ENCODE measurements around the gene SEC24D.

Gene SEC24D

DNA sequence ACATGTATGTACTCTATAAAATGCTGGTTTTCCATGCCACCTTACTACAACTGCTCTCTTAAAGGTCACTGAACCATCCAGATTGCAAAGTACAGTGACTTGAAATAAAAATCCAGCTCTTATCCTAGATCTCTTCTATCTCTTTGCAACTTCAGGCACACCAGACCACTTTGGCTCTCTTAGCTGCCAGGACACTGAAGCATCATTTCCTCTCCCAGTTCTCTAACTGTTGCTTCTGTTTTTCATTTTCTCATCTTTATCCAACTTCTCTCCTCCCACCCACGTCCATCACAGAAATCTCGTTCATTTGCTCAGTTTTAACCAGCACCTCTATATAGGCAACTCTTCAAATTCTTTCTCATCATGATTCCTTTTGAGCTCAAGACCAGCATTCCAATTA, 76.4 kb downstream of the SEC24D start:
- Histone ChIP-seq H3K4me3 (no peak overlapping the region), H3K27ac (peak overlapping the region in 5 of 21 experiments; percentile 4 to 37 (median 16))

DNA sequence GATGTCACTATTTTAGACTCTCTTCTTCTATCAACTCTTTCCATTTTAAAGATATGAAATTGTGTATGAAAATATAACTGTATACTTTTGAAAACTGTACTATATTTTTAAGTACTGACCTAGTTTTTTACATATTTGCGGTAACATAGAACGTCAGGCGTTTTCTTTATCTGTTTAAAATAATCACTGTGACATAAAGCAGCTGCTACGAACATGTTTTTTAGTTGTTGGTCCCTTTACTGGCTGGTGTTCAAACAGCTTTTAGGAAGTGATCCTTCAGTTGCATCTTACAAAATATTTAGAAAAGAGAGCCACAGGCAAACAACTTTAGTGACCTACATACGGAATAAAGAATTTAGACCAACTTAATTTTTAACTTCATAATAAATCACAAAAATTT, 77.6 kb downstream of the SEC24D start:
- Histone ChIP-seq H3K27ac (peak overlapping the region in 3 of 21 experiments; percentile 13 to 22 (median 16)), H3K4me3 (no peak overlapping the region)

DNA sequence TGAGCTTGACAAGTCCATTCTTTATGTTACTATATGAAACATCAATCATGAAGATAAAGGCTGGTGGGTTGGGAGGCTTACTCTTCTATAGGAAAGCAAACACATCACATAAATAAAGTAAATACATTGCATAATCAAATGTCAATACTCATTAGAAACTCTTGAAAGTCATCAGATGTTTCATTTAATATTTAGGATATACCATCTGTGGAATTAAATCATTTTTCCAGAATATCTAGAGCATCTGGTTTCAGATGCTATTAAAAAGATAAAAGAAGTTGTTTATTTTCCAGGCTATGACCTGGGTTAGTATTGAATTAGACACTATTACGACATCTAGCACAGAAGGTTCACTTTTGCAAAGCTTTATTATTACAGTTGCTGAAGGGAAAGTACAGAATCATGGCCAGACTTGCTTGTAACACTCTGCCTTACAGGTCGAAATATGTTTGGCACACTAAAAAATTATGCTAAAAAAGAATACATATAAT, 78.1 kb downstream of the SEC24D start:
- no peak overlapping the region for H3K4me3 ChIP-seq
- peak overlapping the region in 3 of 21 experiments; percentile 13 to 20 (median 16) for H3K27ac ChIP-seq

DNA sequence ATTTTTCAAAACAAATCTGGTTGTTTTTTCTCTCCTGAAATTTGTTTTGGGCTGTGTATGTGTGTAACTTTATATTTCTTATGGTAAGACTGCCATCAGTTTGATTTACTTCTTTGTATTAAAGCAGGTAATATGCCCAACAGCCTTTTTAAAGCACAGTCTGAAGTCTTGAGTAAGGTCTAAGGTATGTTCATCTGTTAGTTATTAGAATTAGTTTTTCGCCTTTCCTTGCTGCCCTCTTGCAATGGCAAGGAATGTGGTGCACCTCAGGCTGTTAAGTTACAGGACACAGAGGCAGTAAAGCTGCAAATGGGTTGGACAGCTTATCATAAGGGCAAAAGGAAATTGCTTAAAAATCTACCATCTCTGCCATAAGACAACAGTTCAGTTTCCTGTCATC, 79.0 kb downstream of the SEC24D start:
- Histone ChIP-seq H3K4me3 (no peak overlapping the region), H3K27ac (peak overlapping the region in 1 of 21 experiments; percentile 20)

DNA sequence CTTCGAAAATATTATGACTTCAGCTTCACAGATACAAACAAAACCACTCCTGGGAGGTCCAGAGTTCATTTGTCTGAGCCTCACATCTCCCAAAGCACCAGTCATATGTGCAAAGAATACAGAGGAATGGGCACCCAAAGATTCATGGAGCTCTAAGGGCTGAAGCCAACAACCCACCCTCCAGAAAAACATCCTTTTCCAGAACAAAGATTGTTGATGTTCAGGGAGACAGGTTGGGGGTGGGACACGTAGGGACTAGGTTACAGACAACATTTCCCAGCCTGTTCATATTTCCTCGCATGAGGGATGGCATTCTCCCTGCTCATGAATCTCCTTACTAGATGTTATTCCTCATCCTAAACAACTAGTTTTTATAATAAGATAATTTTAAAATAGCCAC, 79.5 kb downstream of the SEC24D start:
- peak overlapping the region in 4 of 21 experiments; percentile 5 to 21 (median 18) for H3K27ac ChIP-seq
- no peak overlapping the region for H3K4me3 ChIP-seq

DNA sequence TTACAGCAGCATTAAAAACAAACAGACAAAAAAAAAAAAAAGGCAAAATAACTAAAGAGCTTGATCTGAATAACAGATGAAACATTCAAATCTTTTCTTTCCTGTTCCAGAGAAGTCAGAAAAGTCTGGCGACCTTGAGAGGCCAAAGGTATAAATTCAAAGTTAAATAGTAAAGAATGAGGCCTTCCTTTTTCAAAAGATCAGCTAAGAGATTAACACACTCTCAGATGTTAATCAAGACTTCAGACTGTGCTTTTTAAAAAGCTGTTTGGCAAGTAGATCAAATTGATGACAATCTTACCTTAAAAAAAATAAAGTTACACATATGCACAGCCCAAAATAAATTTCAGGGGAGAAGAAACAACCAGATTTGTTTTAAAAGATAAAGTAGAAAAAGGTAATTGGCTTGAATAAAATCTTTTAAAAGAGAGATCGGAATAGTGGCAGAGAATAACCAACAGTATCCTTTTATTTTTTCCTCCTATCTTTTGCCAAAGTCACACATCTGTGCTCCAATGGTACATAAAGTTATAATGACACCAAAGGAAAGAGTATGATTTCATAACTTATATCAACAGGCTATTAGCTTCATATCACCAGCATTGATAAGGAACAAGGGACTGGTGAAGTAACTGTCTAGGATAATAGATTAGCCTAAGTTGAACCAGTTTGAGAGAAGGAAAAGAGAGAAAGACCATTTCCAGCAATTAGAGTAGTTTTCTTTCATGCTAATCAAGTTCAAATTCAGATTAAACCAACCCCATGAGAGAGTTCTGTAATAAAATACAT, 80.3 kb downstream of the SEC24D start:
- H3K4me3 ChIP-seq: no peak overlapping the region
- peak overlapping the region in 10 of 21 experiments; percentile 0 to 66 (median 36) for H3K27ac ChIP-seq

DNA sequence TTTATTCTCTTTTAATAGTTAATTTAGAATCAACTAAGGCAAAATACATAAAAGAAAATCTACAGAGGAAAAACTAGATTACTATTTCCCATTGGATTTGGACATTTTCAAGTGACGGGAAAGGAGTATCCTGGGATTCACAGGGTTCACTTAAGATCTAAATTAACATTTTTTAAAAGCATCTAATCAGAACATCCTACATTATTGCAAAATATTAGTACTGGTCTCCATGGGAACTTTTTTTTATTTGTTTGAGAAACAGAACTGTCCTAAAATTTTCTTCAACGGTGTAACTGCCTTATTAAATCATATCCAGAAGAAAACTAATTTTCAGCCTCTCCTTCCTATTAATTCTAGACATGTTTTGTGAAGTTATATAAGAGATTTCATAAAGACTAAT, 81.0 kb downstream of the SEC24D start:
- Histone ChIP-seq H3K4me3 (no peak overlapping the region), H3K27ac (peak overlapping the region in 8 of 21 experiments; percentile 7 to 66 (median 44))

DNA sequence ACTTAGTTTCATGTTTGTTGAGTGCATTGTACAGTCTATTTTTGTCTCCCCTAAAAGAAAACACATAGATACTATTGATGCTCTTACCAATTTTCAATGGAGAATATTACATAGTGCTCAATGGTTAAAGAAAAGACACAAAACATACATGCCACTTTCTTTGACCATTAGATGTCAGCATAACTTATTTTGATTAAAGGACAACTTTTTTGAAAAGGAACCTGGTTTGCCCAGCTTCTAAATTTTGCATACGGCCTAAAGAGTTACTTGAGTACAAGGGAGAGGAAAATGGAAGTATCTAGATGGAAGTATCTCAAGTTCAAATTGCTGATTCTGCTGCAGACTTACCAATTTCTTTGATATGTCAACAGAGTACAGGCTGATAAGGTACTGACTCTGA, 82.2 kb downstream of the SEC24D start:
- Histone ChIP-seq H3K27ac (peak overlapping the region in 3 of 21 experiments; percentile 2 to 46 (median 43)), H3K4me3 (no peak overlapping the region)

DNA sequence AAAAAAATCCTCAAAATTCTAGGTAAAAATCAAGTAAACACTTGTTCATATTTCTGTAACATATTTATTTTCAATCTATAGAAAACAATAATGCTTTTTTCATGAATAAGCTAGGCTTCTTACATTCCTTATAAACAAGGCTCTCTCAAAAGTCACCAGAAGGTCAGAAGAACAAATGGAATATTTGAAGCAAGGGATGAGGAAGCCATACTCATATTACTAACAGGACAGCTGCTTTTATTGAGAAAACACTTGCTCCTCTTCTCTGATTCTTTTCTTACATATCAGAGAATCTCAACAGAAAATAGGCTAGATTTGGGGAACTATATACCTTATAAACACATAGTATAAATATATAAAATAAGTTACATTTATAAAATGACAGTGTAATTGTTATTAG, 82.8 kb downstream of the SEC24D start:
- peak overlapping the region in 1 of 21 experiments; percentile 2 for H3K27ac ChIP-seq
- H3K4me3 ChIP-seq: no peak overlapping the region

DNA sequence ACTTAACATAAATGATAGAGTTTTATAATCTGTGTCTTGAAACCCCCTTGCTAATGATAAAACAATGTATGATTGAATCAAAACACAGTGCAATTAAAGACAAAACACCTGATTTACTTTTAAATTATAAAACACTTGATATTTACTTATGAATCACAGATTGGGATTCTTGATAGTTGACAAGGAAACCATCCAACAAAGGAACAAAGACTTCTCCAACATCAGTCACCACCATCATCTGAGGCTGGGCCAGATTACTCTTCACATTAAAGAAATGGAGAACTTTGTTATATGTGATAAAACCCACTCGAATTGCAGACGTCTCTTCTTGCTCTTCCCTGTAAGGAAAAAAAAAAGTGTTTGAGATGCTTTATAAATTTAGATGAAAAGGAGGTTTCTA, 83.4 kb downstream of the SEC24D start:
- H3K27ac ChIP-seq: peak overlapping the region in 1 of 21 experiments; percentile 24

DNA sequence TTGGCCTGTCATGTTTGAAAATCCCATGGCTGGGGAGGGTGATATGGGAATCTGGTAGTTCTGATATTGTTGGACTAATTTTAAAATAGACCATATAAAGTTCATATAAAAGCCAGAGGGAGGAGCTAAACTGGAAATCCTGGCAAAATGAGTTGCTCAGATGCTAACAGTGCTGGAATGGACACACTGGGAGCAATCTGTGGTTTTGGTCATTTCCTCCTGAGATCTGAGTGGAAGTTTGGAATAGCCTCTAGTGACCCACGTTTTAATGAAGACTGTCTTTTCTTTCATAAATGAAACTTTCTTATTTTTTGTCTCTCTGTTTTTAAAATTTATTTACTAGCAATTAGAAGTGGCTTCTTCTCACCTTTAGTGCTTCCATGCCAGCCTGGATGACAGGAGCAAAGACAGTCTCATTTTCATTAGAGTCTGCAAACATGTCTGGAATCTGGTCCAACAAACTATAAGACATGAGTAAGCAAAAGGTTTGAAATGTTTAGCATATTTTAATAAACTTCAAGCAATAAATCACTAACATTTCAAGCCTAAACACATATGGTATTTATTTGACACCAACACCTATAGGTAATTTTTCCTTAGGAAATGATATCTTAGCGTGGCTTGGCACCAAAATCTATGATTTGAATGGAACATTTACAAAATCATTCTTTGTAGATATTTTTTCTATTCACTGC, 84.2 kb downstream of the SEC24D start:
- H3K4me3 ChIP-seq: no peak overlapping the region
- H3K27ac ChIP-seq: peak overlapping the region in 2 of 21 experiments; percentile 24 to 50

More for the DNA sequence above, 83.4 kb downstream of the SEC24D start:
- no peak overlapping the region for H3K4me3 ChIP-seq

DNA sequence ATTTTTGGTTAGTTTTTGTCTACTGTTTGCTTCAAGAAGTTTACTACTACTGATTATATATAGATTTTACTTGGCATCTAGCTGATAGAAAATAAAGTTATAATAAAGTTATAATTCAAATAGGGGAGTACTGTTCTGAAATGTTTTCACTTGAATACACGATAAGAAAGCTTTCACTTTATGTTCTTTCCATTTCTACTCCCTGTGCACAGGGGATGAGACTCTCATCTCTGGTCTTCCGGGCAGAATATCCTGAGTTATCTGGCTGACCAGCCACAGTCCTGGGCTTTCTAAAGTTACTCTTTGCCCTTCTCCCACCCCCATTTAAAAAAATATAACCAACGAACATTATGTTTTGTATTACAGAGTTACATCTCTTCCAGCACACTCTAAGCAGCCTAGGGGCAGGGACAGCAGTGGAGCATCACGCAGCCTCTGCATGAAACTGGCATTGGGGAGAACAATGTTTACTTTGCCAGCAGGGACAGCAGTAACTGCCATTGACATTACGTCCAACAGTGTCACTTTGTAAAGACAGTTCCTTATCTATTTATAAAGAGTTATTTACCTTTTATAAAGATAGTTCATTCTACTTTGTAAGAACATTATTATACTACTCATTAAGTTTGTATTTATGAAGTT, 86.5 kb downstream of the SEC24D start:
- no peak overlapping the region for H3K4me3 ChIP-seq
- H3K27ac ChIP-seq: no peak overlapping the region

DNA sequence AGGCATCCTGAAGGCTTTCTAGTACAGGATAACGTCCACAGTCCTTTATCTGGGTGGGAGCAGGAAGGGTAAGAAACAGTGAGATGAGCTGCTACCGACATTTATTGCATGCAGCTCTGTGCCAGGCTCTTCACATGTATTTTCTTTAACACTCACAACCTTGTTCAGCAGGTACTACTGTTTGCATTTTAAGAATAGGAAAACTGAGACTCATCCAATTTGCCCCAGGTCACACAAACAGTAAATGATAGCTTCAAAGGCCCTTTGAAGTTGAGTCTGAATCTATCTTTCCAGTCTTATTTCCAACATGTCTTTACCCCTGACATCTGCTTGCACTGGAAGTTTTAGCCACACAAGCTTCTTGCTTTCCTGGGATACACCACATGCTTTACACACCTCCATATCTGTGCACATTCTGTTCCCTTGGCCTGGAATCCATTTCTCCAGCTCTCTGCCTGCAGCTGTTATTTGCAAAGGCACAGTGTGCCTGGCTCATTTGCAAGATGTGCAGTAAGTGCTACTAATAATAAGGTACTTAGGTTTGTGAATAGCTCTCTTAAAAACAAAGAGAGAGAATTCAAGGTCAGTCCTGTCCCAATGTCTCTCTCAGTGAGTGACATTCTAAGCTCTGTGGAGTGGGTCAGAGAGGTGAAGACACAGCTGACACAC, 89.5 kb downstream of the SEC24D start:
- Histone ChIP-seq H3K4me3 (no peak overlapping the region), H3K27ac (peak overlapping the region in 2 of 21 experiments; percentile 23)

DNA sequence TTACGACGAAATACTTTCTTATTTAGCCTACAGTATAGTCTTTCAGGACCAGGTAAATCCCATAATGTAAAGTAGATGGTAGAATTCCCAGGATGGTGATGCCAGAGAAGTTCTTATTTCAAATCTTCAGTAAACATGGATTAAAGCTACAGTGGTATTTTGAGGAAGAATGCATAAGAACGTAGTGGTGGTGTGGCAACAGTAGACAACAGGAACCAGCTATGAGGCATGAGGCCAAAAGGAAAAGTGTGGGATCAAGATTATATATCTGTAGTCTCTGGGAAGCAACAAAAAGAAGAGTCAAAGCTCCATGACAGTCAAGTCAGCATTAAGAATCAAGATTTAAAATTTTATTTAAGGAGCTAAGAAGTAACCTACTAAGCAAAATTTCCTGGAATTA, 90.6 kb downstream of the SEC24D start:
- peak overlapping the region in 2 of 21 experiments; percentile 14 to 23 for H3K27ac ChIP-seq
- H3K4me3 ChIP-seq: no peak overlapping the region

DNA sequence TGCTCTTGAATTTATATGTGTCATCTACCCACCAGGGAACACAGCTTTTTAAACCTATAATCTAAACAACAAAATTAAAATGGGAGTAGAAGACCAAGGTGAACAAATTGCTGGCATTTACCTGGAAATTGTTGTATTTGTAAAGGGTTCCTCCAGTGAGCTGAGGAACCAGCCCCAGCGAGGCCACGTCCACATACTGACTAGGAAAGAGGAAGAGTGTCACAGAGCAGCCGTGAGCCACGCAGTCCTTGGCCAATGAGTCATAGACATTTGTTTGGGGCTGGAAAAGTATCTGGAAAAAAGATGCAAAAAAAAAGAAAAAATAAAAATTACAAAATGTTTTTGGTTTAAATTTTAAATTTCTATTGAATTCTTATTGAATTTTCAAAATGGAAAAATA, 92.1 kb downstream of the SEC24D start:
- no peak overlapping the region for H3K27ac ChIP-seq

DNA sequence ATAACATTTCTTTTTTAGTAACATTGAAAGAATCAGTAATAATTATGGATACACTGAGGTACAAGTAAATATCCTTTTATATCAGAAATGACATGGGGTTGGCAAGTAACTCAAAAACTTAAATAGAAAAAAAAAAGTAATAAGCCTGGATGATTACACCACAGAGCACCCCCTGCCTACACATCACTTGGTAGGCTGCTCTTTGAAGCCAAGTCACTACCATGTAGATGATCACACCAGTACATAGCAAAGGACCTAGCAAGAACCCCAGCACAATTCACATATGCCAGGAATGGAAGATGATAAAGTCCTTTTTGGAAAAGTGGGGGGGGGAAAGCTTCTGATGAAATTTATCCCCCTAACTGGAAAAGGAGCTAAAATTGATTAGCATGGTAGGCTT, 93.9 kb downstream of the SEC24D start:
- Histone ChIP-seq H3K27ac (no peak overlapping the region), H3K4me3 (no peak overlapping the region)

More for the DNA sequence above, 92.1 kb downstream of the SEC24D start:
- H3K4me3 ChIP-seq: no peak overlapping the region

DNA sequence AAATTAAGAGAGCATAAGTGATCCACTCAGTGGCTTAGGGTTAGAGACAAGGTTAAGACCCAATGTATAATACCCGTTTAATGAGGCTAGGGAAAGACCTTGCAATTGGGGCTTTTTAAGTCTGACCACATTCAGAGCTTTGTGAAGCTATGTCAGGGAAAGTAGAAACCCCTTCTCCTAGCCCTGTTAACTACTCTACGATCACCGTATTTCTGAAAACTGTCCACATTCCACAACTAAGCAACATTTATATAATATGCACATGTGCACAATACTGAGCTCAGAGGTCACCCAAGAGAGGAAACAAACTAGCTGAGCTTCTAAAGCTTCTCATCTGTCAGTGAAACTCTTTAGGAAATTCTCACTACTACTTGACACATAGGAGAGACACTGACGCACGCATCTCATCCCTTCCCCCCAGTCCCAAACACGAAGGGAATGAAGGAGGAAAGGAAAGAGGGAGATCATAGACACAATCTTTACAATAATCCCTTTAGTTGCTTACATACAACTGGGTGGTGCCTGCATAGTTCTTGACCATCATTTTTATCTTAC, 94.5 kb downstream of the SEC24D start:
- Histone ChIP-seq H3K4me3 (no peak overlapping the region), H3K27ac (peak overlapping the region in 3 of 21 experiments; percentile 2 to 22 (median 19))

DNA sequence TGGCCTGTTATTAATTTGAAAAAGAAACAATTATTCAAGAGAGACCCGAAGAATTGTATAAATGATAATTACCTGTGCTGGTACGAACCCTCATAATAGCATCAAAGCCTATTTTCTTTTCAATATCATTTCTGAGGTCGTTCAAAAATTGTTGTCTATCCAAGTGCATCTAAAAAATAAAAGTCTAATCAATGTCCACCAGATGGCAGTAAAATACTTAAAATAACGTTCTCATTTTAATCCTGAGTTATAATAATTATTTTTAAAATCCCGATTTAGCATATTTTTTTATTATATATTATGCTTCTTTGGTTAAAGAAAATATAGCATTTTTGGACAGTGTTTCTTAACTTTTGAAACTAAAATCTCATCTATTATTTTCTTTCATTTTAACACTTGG, 95.1 kb downstream of the SEC24D start:
- no peak overlapping the region for H3K4me3 ChIP-seq
- H3K27ac ChIP-seq: peak overlapping the region in 2 of 21 experiments; percentile 19 to 22

DNA sequence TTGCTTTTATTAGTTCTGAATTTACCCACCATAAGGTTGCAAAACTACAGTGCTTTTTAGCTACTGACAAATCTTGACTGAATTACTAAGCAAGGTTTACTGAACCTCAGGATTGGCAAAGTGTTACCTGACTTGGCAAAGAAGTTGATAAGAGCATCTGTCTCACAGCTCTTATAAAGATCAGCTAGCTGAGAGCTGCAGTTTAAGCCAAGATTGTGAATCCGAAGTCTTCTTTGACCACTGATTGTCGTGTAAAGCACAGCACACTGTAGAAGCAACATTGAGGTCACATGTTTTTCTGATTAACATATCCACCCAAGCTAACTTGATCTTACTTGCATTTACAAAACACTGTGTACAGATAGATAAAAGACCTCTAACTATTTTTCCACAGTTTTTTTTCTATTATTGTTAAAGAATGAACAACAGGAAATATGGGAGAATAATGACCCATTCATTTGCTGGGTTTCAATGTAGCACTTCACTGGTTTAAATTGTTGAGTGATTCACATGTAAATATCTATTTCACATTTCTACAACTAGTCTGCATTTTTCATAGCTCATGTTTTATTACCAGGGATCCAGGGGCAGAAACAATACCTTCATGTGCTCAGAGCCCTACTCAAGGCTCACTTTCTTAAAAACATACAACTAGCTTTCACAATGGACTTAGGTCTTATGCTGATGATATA, 96.8 kb downstream of the SEC24D start:
- H3K27ac ChIP-seq: no peak overlapping the region
- no peak overlapping the region for H3K4me3 ChIP-seq

Data from skin epidermis (tissue), 12 donors.